Measurements from ENCODE around the gene KLHDC3.
A peak's percentile ranks its signal among the peaks of the same experiment; 100 is the strongest.

KLHDC3 gene

GRCh38 chr6:42981836-42982235, 32.2 kb upstream of the KLHDC3 start:
- Histone ChIP-seq H3K4me1 (peaks cover 27% of the 10 kb centered on the region), H3K79me2 (peaks cover 28% of the 10 kb centered on the region)
- no peak for TF ChIP-seq CTCF (IDR thresholded peaks at IDR 0.05)

GRCh38 chr6:42984001-42984923, 29.8 kb upstream of the KLHDC3 start, which contains the start of gene PPP2R5D:
TSS of gene PPP2R5D (plus strand) at chr6:42984570. CDS start at chr6:42984678, 108 bp downstream.
- peak within 1 kb of the TSS; percentile 86 for H3K27ac ChIP-seq
- peak; percentile 7 for TF ChIP-seq CTCF (IDR thresholded peaks at IDR 0.05)
- H2AFZ ChIP-seq = peak within 1 kb of the TSS; percentile 99
- peaks cover 22% of the 10 kb centered on the region for H3K4me1 ChIP-seq
- H3K4me2 ChIP-seq (ENCODE audit: low read length) = peak within 1 kb of the TSS; percentile 91
- H3K9ac ChIP-seq = peak within 1 kb of the TSS; percentile 32
- H3K9me3 ChIP-seq (ENCODE audit: control insufficient read depth, low read length) = no peaks in the 10 kb centered on the region
- peak within 1 kb of the TSS; percentile 85 for H3K4me3 ChIP-seq (ENCODE audit: low read depth, low read length)
- no peaks in the 10 kb centered on the region for H3K36me3 ChIP-seq (ENCODE audit: control insufficient read depth, insufficient read depth, low read length)
- no peaks in the 10 kb centered on the region for H3K27me3 ChIP-seq (ENCODE audit: control insufficient read depth, insufficient read depth, low read length)
- peaks cover 26% of the 10 kb centered on the region for H3K79me2 ChIP-seq

More at GRCh38 chr6:42981836-42982235, 32.2 kb upstream of the KLHDC3 start:
- no peak overlapping the region for H3K4me2 ChIP-seq (ENCODE audit: low read length)
- H3K4me3 ChIP-seq (ENCODE audit: low read depth, low read length) = no peak overlapping the region
- no peaks in the 10 kb centered on the region for H3K9me3 ChIP-seq (ENCODE audit: control insufficient read depth, low read length)
- H2AFZ ChIP-seq = no peak overlapping the region
- H3K27me3 ChIP-seq (ENCODE audit: control insufficient read depth, insufficient read depth, low read length) = no peaks in the 10 kb centered on the region
- H3K27ac ChIP-seq = no peak overlapping the region
- H3K36me3 ChIP-seq (ENCODE audit: control insufficient read depth, insufficient read depth, low read length) = no peaks in the 10 kb centered on the region
- H3K9ac ChIP-seq = no peak overlapping the region

- H3K79me2 ChIP-seq = peaks cover 24% of the 10 kb centered on the region
- H3K4me2 ChIP-seq (ENCODE audit: low read length) = peak overlapping the region; percentile 91
- H3K27ac ChIP-seq = peak overlapping the region; percentile 61
- H3K4me3 ChIP-seq (ENCODE audit: low read depth, low read length) = peak overlapping the region; percentile 85
- no peaks in the 10 kb centered on the region for H3K27me3 ChIP-seq (ENCODE audit: control insufficient read depth, insufficient read depth, low read length)
- H3K36me3 ChIP-seq (ENCODE audit: control insufficient read depth, insufficient read depth, low read length) = no peaks in the 10 kb centered on the region
- peaks cover 19% of the 10 kb centered on the region for H3K4me1 ChIP-seq
- peak overlapping the region; percentile 89 for H2AFZ ChIP-seq
- H3K9me3 ChIP-seq (ENCODE audit: control insufficient read depth, low read length) = no peaks in the 10 kb centered on the region
- no peak for TF ChIP-seq CTCF (IDR thresholded peaks at IDR 0.05)
- H3K9ac ChIP-seq = peak overlapping the region; percentile 32
Observed at GRCh38 chr6:42984924-42985475, 29.0 kb upstream of the KLHDC3 start.

GRCh38 chr6:42987533-42988451, 26.3 kb upstream of the KLHDC3 start:
- no peak overlapping the region for H3K27ac ChIP-seq
- no peak overlapping the region for H2AFZ ChIP-seq
- H3K36me3 ChIP-seq (ENCODE audit: control insufficient read depth, insufficient read depth, low read length) = no peaks in the 10 kb centered on the region
- H3K4me1 ChIP-seq = peaks cover 19% of the 10 kb centered on the region
- no peak overlapping the region for H3K4me3 ChIP-seq (ENCODE audit: low read depth, low read length)
- peaks cover 18% of the 10 kb centered on the region for H3K79me2 ChIP-seq
- TF ChIP-seq CTCF (IDR thresholded peaks at IDR 0.05) = no peak
- no peak overlapping the region for H3K9ac ChIP-seq
- no peak overlapping the region for H3K4me2 ChIP-seq (ENCODE audit: low read length)
- H3K9me3 ChIP-seq (ENCODE audit: control insufficient read depth, low read length) = no peaks in the 10 kb centered on the region
- no peaks in the 10 kb centered on the region for H3K27me3 ChIP-seq (ENCODE audit: control insufficient read depth, insufficient read depth, low read length)

Data from parathyroid adenoma (tissue), 2 donors.